ENCODE data around the gene CPXM1.

DNA sequence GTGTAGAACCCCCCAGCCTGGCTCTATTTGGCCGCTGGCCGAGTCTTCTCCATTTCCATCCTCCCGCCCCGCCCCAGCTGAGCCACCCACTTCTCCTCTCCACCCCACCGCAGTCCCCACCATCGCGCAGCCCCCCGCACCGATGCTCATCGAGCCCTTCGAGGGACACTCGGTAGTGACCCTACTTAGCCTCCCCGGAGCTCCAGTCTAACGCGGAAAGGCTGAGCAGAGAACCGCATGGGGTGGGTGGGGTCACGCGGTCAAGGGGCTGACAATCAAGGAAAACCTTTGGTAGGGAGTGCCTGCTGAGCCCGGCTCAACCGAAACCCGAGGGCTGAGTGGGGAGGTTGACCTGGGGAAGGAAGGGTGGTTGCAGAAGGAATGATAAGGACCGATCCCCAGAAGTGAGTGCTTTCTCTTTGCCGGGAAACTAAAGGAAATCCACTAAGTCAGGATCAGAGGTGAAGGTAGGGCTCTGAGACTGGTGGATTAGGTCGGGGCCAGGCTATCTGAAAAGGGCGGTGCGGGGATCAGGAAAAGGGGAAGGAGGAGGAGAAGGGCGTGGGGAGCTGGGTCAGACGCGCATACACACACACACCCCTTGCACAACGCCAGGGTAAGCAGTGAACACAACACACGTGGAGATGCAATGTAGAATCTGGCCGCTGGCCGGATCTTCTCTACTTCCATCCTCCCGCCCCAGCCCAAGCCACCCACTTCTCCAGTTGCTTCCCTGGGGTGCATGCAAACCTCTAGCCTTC is 49.8 kb downstream of the CPXM1 start:
- TF ChIP-seq, protein P1, sequence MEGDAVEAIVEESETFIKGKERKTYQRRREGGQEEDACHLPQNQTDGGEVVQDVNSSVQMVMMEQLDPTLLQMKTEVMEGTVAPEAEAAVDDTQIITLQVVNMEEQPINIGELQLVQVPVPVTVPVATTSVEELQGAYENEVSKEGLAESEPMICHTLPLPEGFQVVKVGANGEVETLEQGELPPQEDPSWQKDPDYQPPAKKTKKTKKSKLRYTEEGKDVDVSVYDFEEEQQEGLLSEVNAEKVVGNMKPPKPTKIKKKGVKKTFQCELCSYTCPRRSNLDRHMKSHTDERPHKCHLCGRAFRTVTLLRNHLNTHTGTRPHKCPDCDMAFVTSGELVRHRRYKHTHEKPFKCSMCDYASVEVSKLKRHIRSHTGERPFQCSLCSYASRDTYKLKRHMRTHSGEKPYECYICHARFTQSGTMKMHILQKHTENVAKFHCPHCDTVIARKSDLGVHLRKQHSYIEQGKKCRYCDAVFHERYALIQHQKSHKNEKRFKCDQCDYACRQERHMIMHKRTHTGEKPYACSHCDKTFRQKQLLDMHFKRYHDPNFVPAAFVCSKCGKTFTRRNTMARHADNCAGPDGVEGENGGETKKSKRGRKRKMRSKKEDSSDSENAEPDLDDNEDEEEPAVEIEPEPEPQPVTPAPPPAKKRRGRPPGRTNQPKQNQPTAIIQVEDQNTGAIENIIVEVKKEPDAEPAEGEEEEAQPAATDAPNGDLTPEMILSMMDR (IDR thresholded peaks at IDR 0.05), result no peak
- no peak for TF ChIP-seq POLR2A (IDR thresholded peaks at IDR 0.05)

Data from right lobe of liver (tissue), 4 donors.